OCI-LY7 (cell line): Measurements from ENCODE around the gene C11orf58.

Experiments used
- EZH2phosphoT487 ChIP-seq: fragments of 200-600 bp; sonication (generic); IDR thresholded peaks from 2 replicates; pipeline ENCODE4 v1.6.1; 2018; ENCODE audit warnings: low read depth, borderline replicate concordance, mild to moderate bottlenecking, mixed run types, antibody characterized with exemption, low read length, moderate library complexity, mixed read lengths
- TF ChIP-seq, protein P1 (sequence below): fragments of 200-600 bp; sonication (generic); conservative IDR thresholded peaks from 2 replicates; pipeline ENCODE4 v1.5.1; 2014; ENCODE audit warnings: mild to moderate bottlenecking, antibody characterized with exemption, low read length, moderate library complexity, mixed read lengths

DNA sequence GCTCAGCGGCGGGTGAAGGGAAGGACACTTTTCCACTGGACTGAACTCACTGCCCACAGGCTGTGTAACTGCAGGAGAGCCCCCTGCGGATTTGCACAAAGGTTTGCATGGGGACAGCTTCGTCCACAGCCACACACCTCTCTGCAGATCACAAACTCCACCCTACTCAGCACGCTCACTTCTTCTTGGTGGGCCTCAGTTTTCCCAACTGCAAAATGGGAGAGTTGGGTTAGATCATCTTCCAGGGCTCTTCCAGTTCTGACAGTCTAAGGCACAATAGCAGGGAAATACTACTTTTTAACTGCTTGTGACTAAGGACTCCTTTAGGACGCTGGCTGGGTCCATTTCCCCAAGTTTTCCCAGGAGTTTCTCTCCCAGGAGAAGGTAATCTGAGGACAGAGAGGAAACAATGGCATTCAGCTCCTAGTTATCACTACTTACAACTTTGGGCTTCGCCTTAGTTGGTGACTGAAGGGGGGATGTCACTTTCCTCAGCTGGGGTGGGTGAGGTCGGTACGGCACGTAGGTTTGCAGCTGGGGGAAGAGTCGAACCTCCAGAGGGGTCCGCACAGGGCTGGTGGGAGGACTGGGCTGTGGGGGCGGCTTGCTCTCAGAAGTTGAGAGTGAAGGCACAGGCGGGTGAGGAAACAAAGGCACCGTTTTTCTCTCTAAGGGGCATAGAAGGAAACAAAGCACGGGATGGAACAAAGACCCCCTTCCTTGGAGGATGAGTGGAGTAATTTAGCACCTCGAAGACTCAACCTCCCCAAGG lies 55.8 kb downstream of the C11orf58 start:
- TF ChIP-seq, protein P1, sequence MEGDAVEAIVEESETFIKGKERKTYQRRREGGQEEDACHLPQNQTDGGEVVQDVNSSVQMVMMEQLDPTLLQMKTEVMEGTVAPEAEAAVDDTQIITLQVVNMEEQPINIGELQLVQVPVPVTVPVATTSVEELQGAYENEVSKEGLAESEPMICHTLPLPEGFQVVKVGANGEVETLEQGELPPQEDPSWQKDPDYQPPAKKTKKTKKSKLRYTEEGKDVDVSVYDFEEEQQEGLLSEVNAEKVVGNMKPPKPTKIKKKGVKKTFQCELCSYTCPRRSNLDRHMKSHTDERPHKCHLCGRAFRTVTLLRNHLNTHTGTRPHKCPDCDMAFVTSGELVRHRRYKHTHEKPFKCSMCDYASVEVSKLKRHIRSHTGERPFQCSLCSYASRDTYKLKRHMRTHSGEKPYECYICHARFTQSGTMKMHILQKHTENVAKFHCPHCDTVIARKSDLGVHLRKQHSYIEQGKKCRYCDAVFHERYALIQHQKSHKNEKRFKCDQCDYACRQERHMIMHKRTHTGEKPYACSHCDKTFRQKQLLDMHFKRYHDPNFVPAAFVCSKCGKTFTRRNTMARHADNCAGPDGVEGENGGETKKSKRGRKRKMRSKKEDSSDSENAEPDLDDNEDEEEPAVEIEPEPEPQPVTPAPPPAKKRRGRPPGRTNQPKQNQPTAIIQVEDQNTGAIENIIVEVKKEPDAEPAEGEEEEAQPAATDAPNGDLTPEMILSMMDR = no peak
- no peak for TF ChIP-seq EZH2phosphoT487
